GM23338 (cell line): ENCODE measurements around the gene PDK3. TPM values are rescaled to one million over a fixed set of nuclear protein-coding genes. Genes with fewer than 3 reads are reported as not detected.

Experiments used
- ATAC-seq: fragments of 200-7000 bp; cut with Tn5 transposase; 3 replicates; pipeline ENCODE4 v1.9.1; 2020
- DNase-seq: peaks from one replicate; pipeline ENCODE4 v3.0.0-alpha.2; 2015; ENCODE audit warnings: low spot score
- H2AFZ ChIP-seq: fragments of 200-600 bp; sonication (generic); 2 replicates; pipeline ENCODE4 v1.8.0; 2016; ENCODE audit warnings: antibody characterized with exemption, mild to moderate bottlenecking, moderate library complexity
- H3F3A ChIP-seq: fragments of 200-600 bp; sonication (generic); replicated peaks from 2 replicates; pipeline ENCODE4 v1.8.0; 2017; ENCODE audit warnings: antibody characterized with exemption, mixed run types, low read depth
- H3K27ac ChIP-seq: fragments of 200-600 bp; sonication (generic); 2 replicates; pipeline ENCODE4 v1.6.1; 2016; ENCODE audit warnings: low read depth
- H3K27me3 ChIP-seq: fragments of 200-600 bp; sonication (generic); 2 replicates; pipeline ENCODE4 v1.8.0; 2016; ENCODE audit warnings: mild to moderate bottlenecking, mixed run types, moderate library complexity; ENCODE audit not compliant: insufficient read depth
- H3K36me3 ChIP-seq: fragments of 200-600 bp; sonication (generic); 2 replicates; pipeline ENCODE4 v1.8.0; 2016; ENCODE audit warnings: mild to moderate bottlenecking; ENCODE audit not compliant: insufficient read depth
- H3K4me1 ChIP-seq: fragments of 200-600 bp; sonication (generic); 2 replicates; pipeline ENCODE4 v1.8.0; 2016; ENCODE audit warnings: mild to moderate bottlenecking, moderate library complexity; ENCODE audit not compliant: insufficient read depth
- H3K4me2 ChIP-seq: fragments of 200-600 bp; sonication (generic); 2 replicates; pipeline ENCODE4 v1.7.1; 2017; ENCODE audit warnings: mixed run types
- H3K4me3 ChIP-seq: fragments of 200-600 bp; sonication (generic); 2 replicates; pipeline ENCODE4 v1.6.1; 2016; ENCODE audit warnings: mixed run types
- H3K79me2 ChIP-seq: fragments of 200-600 bp; sonication (generic); replicated peaks from 2 replicates; pipeline ENCODE4 v1.8.0; 2017; ENCODE audit warnings: mild to moderate bottlenecking; ENCODE audit not compliant: insufficient read depth
- H3K9me2 ChIP-seq: fragments of 200-600 bp; sonication (generic); 2 replicates; pipeline ENCODE4 v1.8.0; 2017; ENCODE audit not compliant: insufficient read depth
- H4K20me1 ChIP-seq: fragments of 200-600 bp; sonication (generic); replicated peaks from 2 replicates; pipeline ENCODE4 v1.8.0; 2017; ENCODE audit warnings: mild to moderate bottlenecking; ENCODE audit not compliant: insufficient read depth
- H3K27ac Mint-ChIP-seq: 2 replicates; pipeline ENCODE4 v1.8.0; 2020; ENCODE audit warnings: inconsistent platforms, mild to moderate bottlenecking, moderate library complexity, mixed read lengths
- H3K27me3 Mint-ChIP-seq: 3 replicates; pipeline ENCODE4 v1.8.0; 2022; ENCODE audit warnings: low read depth, mild to moderate bottlenecking, moderate library complexity, mixed read lengths, inconsistent platforms; ENCODE audit not compliant: insufficient read depth, poor library complexity
- H3K36me3 Mint-ChIP-seq: 3 replicates; pipeline ENCODE4 v1.8.0; 2021; ENCODE audit warnings: low read depth, mild to moderate bottlenecking, inconsistent platforms, moderate library complexity, mixed read lengths
- H3K4me1 Mint-ChIP-seq: 3 replicates; pipeline ENCODE4 v1.8.0; 2020; ENCODE audit warnings: mild to moderate bottlenecking, inconsistent platforms, mixed read lengths
- H3K4me3 Mint-ChIP-seq: 3 replicates; pipeline ENCODE4 v1.8.0; 2021; ENCODE audit warnings: moderate library complexity, mild to moderate bottlenecking, inconsistent platforms, mixed read lengths
- H3K9me3 Mint-ChIP-seq: 3 replicates; pipeline ENCODE4 v1.8.0; 2020; ENCODE audit warnings: moderate library complexity, mild to moderate bottlenecking, inconsistent platforms, mixed read lengths
- CREB1 ChIP-seq: fragments of 250-450 bp; sonication (Bioruptor Pico); IDR thresholded peaks from 2 replicates; pipeline ENCODE4 v1.5.0; 2020; ENCODE audit warnings: low read depth, mild to moderate bottlenecking, moderate library complexity
- CTCF ChIP-seq, 2 experiments: fragments of 200-600 bp in 1 of 2; sonication (generic) in 1 of 2; conservative IDR thresholded peaks; 2 replicates each; pipeline versions ENCODE4 v1.5.1 to v1.6.1; 2016 to 2017; ENCODE audit warnings: antibody characterized with exemption in 2 of 2, low read depth in 2 of 2, mild to moderate bottlenecking in 2 of 2, moderate library complexity in 1 of 2
- EZH2phosphoT487 ChIP-seq: fragments of 200-600 bp; sonication (generic); IDR thresholded peaks from one replicate; pipeline ENCODE4 v1.8.1; 2018; ENCODE audit warnings: antibody characterized with exemption; ENCODE audit not compliant: unreplicated experiment
- REST ChIP-seq: IDR thresholded peaks from one replicate; pipeline ENCODE4 v1.6.1; 2018; ENCODE audit warnings: antibody characterized with exemption; ENCODE audit not compliant: unreplicated experiment
- STAT1 ChIP-seq: IDR thresholded peaks from one replicate; pipeline ENCODE4 v1.6.1; 2016; ENCODE audit warnings: antibody characterized with exemption; ENCODE audit not compliant: unreplicated experiment
- ZNF331 ChIP-seq: fragments of 250-450 bp; sonication (Bioruptor Pico); IDR thresholded peaks from 2 replicates; pipeline ENCODE4 v1.5.0; 2020; ENCODE audit warnings: low read depth, mild to moderate bottlenecking, moderate library complexity
- polyA plus RNA-seq: library from polyadenylated mRNA; unstranded; fragments of >200 nt; fragmentation: Nextera tagmentation; extraction: Ambion mirVana; gene quantifications from 2 replicates; pipeline ENCODE4 v1.2.1, GENCODE V29; 2016
- total RNA-seq: library from RNA; depleted of rRNA; stranded (reverse); fragments of >200 nt; shearing (Covaris generic); gene quantifications from 2 replicates; pipeline ENCODE4 v1.2.3, GENCODE V29; 2014
- TF ChIP-seq, protein P1 (sequence below): IDR thresholded peaks from 2 replicates; pipeline ENCODE4 v1.6.1; 2016; ENCODE audit warnings: antibody characterized with exemption

Gene PDK3
- total and polyA plus RNA-seq, 2 experiments from 2014 or later: 35.7 to 51.2 TPM

GRCh38 chrX:24415921-24416320 lies 49.2 kb upstream of the PDK3 start:
- no peak overlapping the region for H3K4me3 ChIP-seq
- DNase-seq (no peak), ATAC-seq (no peak)
- Mint-ChIP-seq H3K4me3 (no peak overlapping the region), H3K27me3 (peaks cover 2% of the 10 kb centered on the region), H3K4me1 (no peaks in the 10 kb centered on the region), H3K36me3 (0 out of 3 replicates have a peak, but pooled peaks cover under 1% of the 10 kb centered on the region), H3K27ac (no peak overlapping the region), H3K9me3 (no peaks in the 10 kb centered on the region; the same call in 1 of the 3 replicates)
- no peak overlapping the region for H3K27ac ChIP-seq
- TF ChIP-seq CREB1: no peak
- TF ChIP-seq, protein P1, sequence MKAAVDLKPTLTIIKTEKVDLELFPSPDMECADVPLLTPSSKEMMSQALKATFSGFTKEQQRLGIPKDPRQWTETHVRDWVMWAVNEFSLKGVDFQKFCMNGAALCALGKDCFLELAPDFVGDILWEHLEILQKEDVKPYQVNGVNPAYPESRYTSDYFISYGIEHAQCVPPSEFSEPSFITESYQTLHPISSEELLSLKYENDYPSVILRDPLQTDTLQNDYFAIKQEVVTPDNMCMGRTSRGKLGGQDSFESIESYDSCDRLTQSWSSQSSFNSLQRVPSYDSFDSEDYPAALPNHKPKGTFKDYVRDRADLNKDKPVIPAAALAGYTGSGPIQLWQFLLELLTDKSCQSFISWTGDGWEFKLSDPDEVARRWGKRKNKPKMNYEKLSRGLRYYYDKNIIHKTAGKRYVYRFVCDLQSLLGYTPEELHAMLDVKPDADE: no peak
- H3K36me3 ChIP-seq: no peaks in the 10 kb centered on the region
- H3K4me2 ChIP-seq: no peak overlapping the region
- no peaks in the 10 kb centered on the region for H3K4me1 ChIP-seq
- H3K79me2 ChIP-seq: no peaks in the 10 kb centered on the region
- no peaks in the 10 kb centered on the region for H3F3A ChIP-seq
- H2AFZ ChIP-seq: no peak overlapping the region
- H3K9me2 ChIP-seq: no peaks in the 10 kb centered on the region
- no peaks in the 10 kb centered on the region for H3K27me3 ChIP-seq
- H4K20me1 ChIP-seq: no peaks in the 10 kb centered on the region

- H3K4me1 Mint-ChIP-seq: peaks cover 13% of the 10 kb centered on the region
- no peak overlapping the region for H3K4me3 Mint-ChIP-seq
- ATAC-seq (no peak), DNase-seq (no peak)
- no peaks in the 10 kb centered on the region for H3K9me2 ChIP-seq
- H3K36me3 ChIP-seq: no peaks in the 10 kb centered on the region
- H3F3A ChIP-seq: no peaks in the 10 kb centered on the region
- no peak overlapping the region for H3K4me3 ChIP-seq
- H2AFZ ChIP-seq: no peak overlapping the region
- no peaks in the 10 kb centered on the region; the same call in 2 of the 3 replicates for H3K9me3 Mint-ChIP-seq
- H3K27ac ChIP-seq: no peak overlapping the region
- H3K27me3 Mint-ChIP-seq: peaks cover 4% of the 10 kb centered on the region
- H3K79me2 ChIP-seq: no peaks in the 10 kb centered on the region
- H3K27ac Mint-ChIP-seq: no peak overlapping the region
- no peak for TF ChIP-seq REST
- TF ChIP-seq CREB1: no peak
- TF ChIP-seq CTCF (conservative IDR thresholded peaks at IDR 0.05; ENCODE audit: low read depth in 2 of 2): no peak
- no peak for TF ChIP-seq EZH2phosphoT487
- no peak for TF ChIP-seq STAT1
- TF ChIP-seq, protein P1: no peak
- TF ChIP-seq ZNF331 (CRISPR knock-in tag): no peak
- H3K27me3 ChIP-seq: no peaks in the 10 kb centered on the region
- H3K4me1 ChIP-seq: no peaks in the 10 kb centered on the region; the same call in 1 of the 2 replicates
- H4K20me1 ChIP-seq: no peaks in the 10 kb centered on the region
- H3K4me2 ChIP-seq: no peak overlapping the region
- 0 out of 3 replicates have a peak, but pooled peaks cover 2% of the 10 kb centered on the region for H3K36me3 Mint-ChIP-seq
Observed at GRCh38 chrX:24423960-24424359, 41.1 kb upstream of the PDK3 start.
